Psoas muscle (tissue), 8 donors: ENCODE measurements around the gene SAPCD2. TPM values are rescaled to one million over a fixed set of nuclear protein-coding genes. Genes with fewer than 3 reads are reported as not detected.

ENCODE experiments used
- ATAC-seq, 4 donors: fragments of 200-7000 bp; cut with Tn5 transposase; one replicate each; pipeline ENCODE4 v1.9.1; 2020; ENCODE audit warnings: moderate library complexity in 3 of 4, mild to moderate bottlenecking in 2 of 4
- DNase-seq, 2 donors: peaks; one replicate each; pipeline ENCODE4 v3.0.0-alpha.2; 2020
- H3K27ac ChIP-seq: fragments of 200-600 bp; one replicate; pipeline ENCODE4 v1.8.0; 2022
- H3K27me3 ChIP-seq, 3 donors: fragments of 200-600 bp in 1 of 3; one replicate each; pipeline versions ENCODE4 v1.6.1 to v1.8.0; 2013 to 2022; ENCODE audit warnings: low read length in 2 of 3, mild to moderate bottlenecking in 2 of 3, moderate library complexity in 1 of 3; ENCODE audit not compliant: insufficient read depth in 3 of 3
- H3K36me3 ChIP-seq, 2 donors: fragments of 200-600 bp in 1 of 2; one replicate each; pipeline versions ENCODE4 v1.6.1 to v1.8.0; 2013 to 2022; ENCODE audit warnings: low read depth in 1 of 2, mild to moderate bottlenecking in 1 of 2, moderate library complexity in 1 of 2; ENCODE audit not compliant: insufficient read depth in 1 of 2
- H3K4me1 ChIP-seq: fragments of 200-600 bp; one replicate; pipeline ENCODE4 v1.8.0; 2022
- H3K4me3 ChIP-seq: fragments of 200-600 bp; one replicate; pipeline ENCODE4 v1.8.0; 2022; ENCODE audit warnings: mild to moderate bottlenecking
- H3K9me3 ChIP-seq: fragments of 200-600 bp; one replicate; pipeline ENCODE4 v1.8.0; 2022
- WGBS, 3 donors: extraction: QIAGEN DNeasy Blood & Tissue Kit; methylation state at CpG; one replicate each; pipeline versions ENCODE4 v1.1.6 to v1.1.7; 2013; 5-methylcytosine and 5-hydroxymethylcytosine counted together
- intact Hi-C, 2 donors: fragments of 100-400 bp; cut with DNase I; formaldehyde crosslinking; loops; one replicate each; pipeline versions ENCODE4 v1.11.0 to v1.14.2; 2022
- polyA plus RNA-seq, 3 donors: library from polyadenylated mRNA; stranded (reverse); fragments of 200-250 nt; gene quantifications; one replicate each; pipeline ENCODE4 v1.2.3, GENCODE V29; 2013
- total RNA-seq, 4 donors: library from RNA; stranded (reverse); fragmentation: NEBNext Ultra II Directional in 2 of 4; extraction: Animal tissue kit (Norgen Biotek cat#: 25700) in 2 of 4; gene quantifications; one replicate each; pipeline versions ENCODE4 v1.2.1 to v1.2.4, GENCODE V29; 2021 to 2023
- TF ChIP-seq, protein P1 (sequence below): fragments of 200-600 bp; IDR thresholded peaks from one replicate; pipeline ENCODE4 v1.8.0; 2022; ENCODE audit warnings: antibody characterized with exemption
- donor health status: healthy with polysubstance abuse.
- donor health status: DM: no; HTN: no; CAD: no; lungs with moderate emphysema.
- donor health status: Bipolar disorder and iron deficiency.
- donor health status: healthy.
- donor health status: DM: yes; HTN: yes; CAD: no.
- donor health status: DM: no; HTN: no; CAD: no.
- donor health status: DM: no; HTN: no; CAD: no.
- donor health status: DM: yes; HTN: yes; CAD: no.

Gene SAPCD2
- total and polyA plus RNA-seq, 7 donors = 0.10 to 0.22 (median 0.15) TPM; not detected in 1

GRCh38 chr9:137084526-137084925 is 14.2 kb upstream of the SAPCD2 start:
- Histone ChIP-seq H3K27me3 (no peaks in the 10 kb centered on the region), H3K27ac (no peak overlapping the region), H3K36me3 (peaks cover 0 to 14% of the 10 kb centered on the region in 2 donors), H3K9me3 (no peaks in the 10 kb centered on the region), H3K4me1 (peaks cover 8% of the 10 kb centered on the region), H3K4me3 (no peak overlapping the region)
- intact Hi-C loops = no loop called here
- 73 to 84% (median 78%) methylated on average over 9 of the region's 9 CpGs for WGBS, 3 donors
- ATAC-seq = no peak
- no peak for DNase-seq
- TF ChIP-seq, protein P1, sequence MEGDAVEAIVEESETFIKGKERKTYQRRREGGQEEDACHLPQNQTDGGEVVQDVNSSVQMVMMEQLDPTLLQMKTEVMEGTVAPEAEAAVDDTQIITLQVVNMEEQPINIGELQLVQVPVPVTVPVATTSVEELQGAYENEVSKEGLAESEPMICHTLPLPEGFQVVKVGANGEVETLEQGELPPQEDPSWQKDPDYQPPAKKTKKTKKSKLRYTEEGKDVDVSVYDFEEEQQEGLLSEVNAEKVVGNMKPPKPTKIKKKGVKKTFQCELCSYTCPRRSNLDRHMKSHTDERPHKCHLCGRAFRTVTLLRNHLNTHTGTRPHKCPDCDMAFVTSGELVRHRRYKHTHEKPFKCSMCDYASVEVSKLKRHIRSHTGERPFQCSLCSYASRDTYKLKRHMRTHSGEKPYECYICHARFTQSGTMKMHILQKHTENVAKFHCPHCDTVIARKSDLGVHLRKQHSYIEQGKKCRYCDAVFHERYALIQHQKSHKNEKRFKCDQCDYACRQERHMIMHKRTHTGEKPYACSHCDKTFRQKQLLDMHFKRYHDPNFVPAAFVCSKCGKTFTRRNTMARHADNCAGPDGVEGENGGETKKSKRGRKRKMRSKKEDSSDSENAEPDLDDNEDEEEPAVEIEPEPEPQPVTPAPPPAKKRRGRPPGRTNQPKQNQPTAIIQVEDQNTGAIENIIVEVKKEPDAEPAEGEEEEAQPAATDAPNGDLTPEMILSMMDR = no peak

DNA sequence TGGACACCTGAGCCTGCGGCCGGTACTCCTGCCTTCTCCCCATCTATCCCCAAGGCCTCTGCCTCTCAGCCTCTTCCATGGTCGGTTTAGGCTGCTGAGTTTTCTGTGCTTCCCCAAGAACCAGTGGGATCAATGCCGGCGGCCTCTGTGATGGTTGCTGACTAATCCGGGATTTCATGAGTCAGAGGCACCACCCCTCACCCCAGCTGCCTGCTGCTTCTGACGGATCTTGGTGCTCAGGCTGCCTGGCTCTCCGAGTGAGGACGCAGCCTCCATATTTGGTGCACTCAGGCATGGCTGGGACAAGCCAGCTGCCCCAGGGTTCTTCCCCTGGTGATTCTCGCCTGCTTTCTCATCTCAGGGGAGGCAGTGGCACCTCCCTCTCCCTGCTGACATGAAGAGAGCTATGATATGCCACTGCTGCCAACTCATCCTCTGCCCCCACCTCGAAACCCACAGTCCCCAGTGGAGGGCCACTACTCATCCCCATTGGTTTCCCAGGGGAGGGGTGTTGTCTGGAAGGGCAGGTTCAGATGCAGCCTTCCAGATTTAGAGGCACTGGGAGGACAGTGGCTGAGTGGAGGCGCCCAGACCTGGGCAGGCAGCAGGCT is 13.1 kb upstream of the SAPCD2 start:
- Histone ChIP-seq H3K4me1 (peaks cover 8% of the 10 kb centered on the region), H3K27me3 (no peaks in the 10 kb centered on the region), H3K36me3 (peaks cover 0 to 12% of the 10 kb centered on the region in 2 donors), H3K4me3 (no peak overlapping the region), H3K27ac (no peak overlapping the region), H3K9me3 (no peaks in the 10 kb centered on the region)
- 61 to 65% (median 63%) methylated on average over 12 of the region's 12 CpGs for WGBS, 3 donors
- intact Hi-C loops = no loop called here
- peak; percentile 75 to 79 for DNase-seq
- ATAC-seq = no peak
- TF ChIP-seq, protein P1 = no peak

DNA sequence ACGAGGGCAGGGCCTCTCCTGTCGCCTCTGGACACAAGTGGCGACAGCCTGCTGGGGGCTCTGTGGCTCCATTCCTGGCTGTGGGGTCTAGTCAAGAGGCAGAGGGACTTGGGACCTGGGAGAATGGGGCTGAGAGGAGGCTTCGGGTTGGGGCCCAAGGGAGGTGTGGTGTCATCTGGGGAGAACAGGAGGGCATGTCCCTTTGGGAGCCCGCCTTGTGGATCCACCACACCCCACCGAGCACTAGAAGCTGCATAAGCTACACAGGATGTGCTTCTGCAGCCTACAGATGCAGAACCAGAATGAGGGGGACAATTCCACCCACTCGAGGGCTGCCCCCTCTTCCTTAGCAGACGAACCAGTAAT is 12.6 kb upstream of the SAPCD2 start:
- WGBS, 3 donors = 84 to 91% (median 91%) methylated on average over 8 of the region's 8 CpGs
- Histone ChIP-seq H3K4me1 (peaks cover 13% of the 10 kb centered on the region), H3K4me3 (no peak overlapping the region), H3K36me3 (peaks cover 0 to 9% of the 10 kb centered on the region in 2 donors), H3K27me3 (peaks cover 0 to 2% (median 0%) of the 10 kb centered on the region in 3 donors), H3K27ac (no peak overlapping the region), H3K9me3 (no peaks in the 10 kb centered on the region)
- DNase-seq = no peak
- TF ChIP-seq, protein P1 = no peak
- intact Hi-C loops = no loop called here
- ATAC-seq = no peak

GRCh38 chr9:137082222-137082924 is 12.0 kb upstream of the SAPCD2 start:
- ATAC-seq = no peak
- TF ChIP-seq, protein P1 = no peak
- H3K27me3 ChIP-seq = peaks cover 0 to 4% (median 0%) of the 10 kb centered on the region in 3 donors
- peaks cover 10% of the 10 kb centered on the region for H3K4me1 ChIP-seq
- no peak overlapping the region for H3K4me3 ChIP-seq
- peaks cover 0 to 9% of the 10 kb centered on the region in 2 donors for H3K36me3 ChIP-seq
- 89 to 94% (median 93%) methylated on average over 16 of the region's 16 CpGs for WGBS, 3 donors
- no peak for DNase-seq
- intact Hi-C loops = no loop called here
- H3K9me3 ChIP-seq = no peaks in the 10 kb centered on the region
- H3K27ac ChIP-seq = no peak overlapping the region
